ENCODE measurements around the gene UNC5A. TPM values are rescaled to one million over a fixed set of nuclear protein-coding genes. Genes with fewer than 3 reads are reported as not detected.

The UNC5A gene
- total RNA-seq, 1 donor from 2014 or later, result not detected

DNA sequence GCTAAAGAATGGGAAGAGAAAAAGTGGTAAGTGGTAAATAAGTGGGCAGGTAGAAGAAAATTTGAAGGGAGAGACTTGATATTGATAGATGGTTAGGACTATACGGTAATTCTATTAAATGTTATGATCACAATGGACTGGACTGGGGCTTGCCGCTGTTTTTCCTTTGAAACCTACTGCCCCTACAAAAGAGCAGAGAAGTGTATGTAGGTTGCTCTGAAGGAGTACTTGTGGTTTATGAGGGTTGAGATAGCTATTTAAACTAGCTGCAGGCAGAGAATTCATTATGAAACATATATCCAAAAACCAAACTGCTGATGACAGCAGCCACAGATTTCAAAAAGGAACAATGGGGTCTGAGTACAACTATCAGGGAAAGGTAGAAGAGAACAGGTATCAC, 105.5 kb downstream of the UNC5A start:
- TF ChIP-seq, protein P1, sequence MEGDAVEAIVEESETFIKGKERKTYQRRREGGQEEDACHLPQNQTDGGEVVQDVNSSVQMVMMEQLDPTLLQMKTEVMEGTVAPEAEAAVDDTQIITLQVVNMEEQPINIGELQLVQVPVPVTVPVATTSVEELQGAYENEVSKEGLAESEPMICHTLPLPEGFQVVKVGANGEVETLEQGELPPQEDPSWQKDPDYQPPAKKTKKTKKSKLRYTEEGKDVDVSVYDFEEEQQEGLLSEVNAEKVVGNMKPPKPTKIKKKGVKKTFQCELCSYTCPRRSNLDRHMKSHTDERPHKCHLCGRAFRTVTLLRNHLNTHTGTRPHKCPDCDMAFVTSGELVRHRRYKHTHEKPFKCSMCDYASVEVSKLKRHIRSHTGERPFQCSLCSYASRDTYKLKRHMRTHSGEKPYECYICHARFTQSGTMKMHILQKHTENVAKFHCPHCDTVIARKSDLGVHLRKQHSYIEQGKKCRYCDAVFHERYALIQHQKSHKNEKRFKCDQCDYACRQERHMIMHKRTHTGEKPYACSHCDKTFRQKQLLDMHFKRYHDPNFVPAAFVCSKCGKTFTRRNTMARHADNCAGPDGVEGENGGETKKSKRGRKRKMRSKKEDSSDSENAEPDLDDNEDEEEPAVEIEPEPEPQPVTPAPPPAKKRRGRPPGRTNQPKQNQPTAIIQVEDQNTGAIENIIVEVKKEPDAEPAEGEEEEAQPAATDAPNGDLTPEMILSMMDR (IDR thresholded peaks at IDR 0.05), result no peak
- Mint-ChIP-seq H3K36me3 (ENCODE audit: low read depth) (peaks cover 66% of the 10 kb centered on the region), H3K27me3 (no peaks in the 10 kb centered on the region), H3K4me1 (no peaks in the 10 kb centered on the region), H3K9me3 (no peaks in the 10 kb centered on the region), H3K4me3 (no peak overlapping the region), H3K27ac (no peak overlapping the region)
- DNase-seq, result no peak
- intact Hi-C loops (cut with micrococcal nuclease), result loop anchor here (5.0 kb wide), 1 partner anchor 434 kb away; no protein-coding TSS in a partner anchor
- ChIA-PET CTCF (no interaction called here), POLR2A (no interaction called here)
- no peak for ATAC-seq (ENCODE audit: low read depth)

DNA sequence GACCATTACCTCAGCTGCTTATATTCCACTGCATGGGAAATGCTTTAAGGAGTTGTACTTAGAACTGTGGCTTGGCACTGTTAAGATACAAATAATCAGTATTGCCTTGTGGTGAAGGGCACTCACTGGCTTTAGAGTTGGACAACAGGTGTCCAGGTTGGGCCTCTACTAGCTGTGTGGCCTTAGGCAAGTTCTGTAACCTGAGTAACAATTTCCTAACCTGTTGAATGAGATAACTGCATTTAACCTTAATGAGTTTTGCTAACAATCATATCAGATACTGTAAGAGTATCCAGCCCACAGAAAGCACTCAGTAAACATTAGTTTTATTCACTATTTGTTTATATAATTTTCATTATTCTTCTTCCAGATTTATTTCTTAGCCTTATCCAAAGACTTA, 106.0 kb downstream of the UNC5A start:
- ChIA-PET POLR2A (no interaction called here), CTCF (no interaction called here)
- intact Hi-C loops (cut with micrococcal nuclease), result loop anchor here (5.0 kb wide), 1 partner anchor 434 kb away; no protein-coding TSS in a partner anchor
- Mint-ChIP-seq H3K36me3 (ENCODE audit: low read depth) (peaks cover 67% of the 10 kb centered on the region), H3K9me3 (no peaks in the 10 kb centered on the region), H3K27me3 (no peaks in the 10 kb centered on the region), H3K4me3 (no peak overlapping the region), H3K4me1 (no peaks in the 10 kb centered on the region), H3K27ac (no peak overlapping the region)
- ATAC-seq (ENCODE audit: low read depth), result no peak
- TF ChIP-seq, protein P1 (IDR thresholded peaks at IDR 0.05), result no peak
- DNase-seq, result no peak

DNA sequence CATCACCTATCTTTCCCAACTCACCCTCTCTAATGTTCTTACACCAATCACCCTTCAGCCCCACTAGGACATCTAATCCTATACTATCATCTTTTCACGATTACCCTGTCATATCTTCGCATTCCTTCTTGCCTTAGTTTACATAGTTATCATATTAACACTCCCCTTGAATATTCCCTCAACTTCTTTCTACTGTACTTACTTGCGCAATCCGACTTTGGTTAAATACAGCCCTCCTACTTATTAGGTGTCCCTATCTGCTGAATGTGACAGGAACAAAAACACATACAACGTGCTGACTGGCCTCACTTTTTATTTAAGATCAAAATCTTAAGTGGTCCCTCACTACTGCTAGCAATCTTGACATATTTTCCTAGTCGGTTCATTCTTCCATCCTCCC, 108.3 kb downstream of the UNC5A start:
- ATAC-seq (ENCODE audit: low read depth) (no peak), DNase-seq (no peak)
- ChIA-PET CTCF (no interaction called here), POLR2A (no interaction called here)
- H3K27ac Mint-ChIP-seq, result no peak overlapping the region
- intact Hi-C loops (cut with micrococcal nuclease), result loop anchor here (5.0 kb wide), 1 partner anchor 436 kb away; no protein-coding TSS in a partner anchor
- H3K27me3 Mint-ChIP-seq, result no peaks in the 10 kb centered on the region
- TF ChIP-seq, protein P1 (IDR thresholded peaks at IDR 0.05), result no peak
- no peaks in the 10 kb centered on the region for H3K9me3 Mint-ChIP-seq
- H3K4me1 Mint-ChIP-seq, result no peaks in the 10 kb centered on the region
- no peak overlapping the region for H3K4me3 Mint-ChIP-seq
- H3K36me3 Mint-ChIP-seq (ENCODE audit: low read depth), result peaks cover 66% of the 10 kb centered on the region

DNA sequence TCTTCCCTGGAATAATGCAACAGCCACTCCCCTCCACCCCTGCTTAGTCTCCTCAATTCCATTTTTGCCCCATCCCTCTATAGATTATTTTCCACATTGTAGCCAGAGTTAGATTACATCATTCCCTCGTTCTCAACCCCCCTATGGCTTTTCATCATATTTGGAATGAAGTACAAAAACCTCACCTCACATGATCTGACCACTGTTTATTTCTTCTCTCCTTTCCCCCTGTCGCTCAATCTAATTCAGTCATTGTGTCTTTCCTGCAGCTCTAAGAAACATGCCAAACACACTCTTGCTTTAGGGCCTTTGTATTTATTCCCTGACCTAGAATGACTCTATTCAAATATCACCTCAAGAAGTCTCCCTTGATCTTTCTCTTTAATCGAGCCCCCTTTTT, 111.4 kb downstream of the UNC5A start:
- CTCF ChIA-PET, result no interaction called here
- H3K27ac Mint-ChIP-seq, result no peak overlapping the region
- H3K4me3 Mint-ChIP-seq, result no peak overlapping the region
- intact Hi-C loops (cut with micrococcal nuclease), result no loop called here
- no peaks in the 10 kb centered on the region for H3K9me3 Mint-ChIP-seq
- POLR2A ChIA-PET, result no interaction called here
- H3K27me3 Mint-ChIP-seq, result no peaks in the 10 kb centered on the region
- TF ChIP-seq, protein P1 (IDR thresholded peaks at IDR 0.05), result no peak
- H3K4me1 Mint-ChIP-seq, result no peaks in the 10 kb centered on the region
- no peak for DNase-seq
- peaks cover 64% of the 10 kb centered on the region for H3K36me3 Mint-ChIP-seq (ENCODE audit: low read depth)
- no peak for ATAC-seq (ENCODE audit: low read depth)

DNA sequence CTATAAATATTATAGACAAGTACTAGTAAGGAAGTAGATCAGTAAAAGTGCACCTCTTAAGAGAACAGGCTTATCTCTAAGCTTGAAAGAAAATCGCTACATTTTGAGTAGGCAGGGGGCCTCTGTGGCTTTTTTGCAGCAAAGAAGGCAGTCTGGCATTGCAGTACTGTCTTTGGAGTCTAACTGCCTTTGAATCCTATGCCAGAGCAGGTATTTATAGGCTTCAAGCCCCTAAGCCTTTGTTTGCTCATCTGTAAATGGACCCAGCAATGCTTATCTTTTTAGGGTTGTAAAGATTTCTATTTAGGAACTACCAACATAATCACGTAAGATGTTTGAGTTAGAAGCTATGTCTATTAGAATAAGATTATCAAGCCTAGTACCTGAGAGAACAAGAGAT, 112.5 kb downstream of the UNC5A start:
- no peak overlapping the region for H3K27ac Mint-ChIP-seq
- CTCF ChIA-PET, result no interaction called here

More for the DNA sequence above, 112.5 kb downstream of the UNC5A start:
- Mint-ChIP-seq H3K36me3 (ENCODE audit: low read depth) (peaks cover 61% of the 10 kb centered on the region), H3K4me1 (no peaks in the 10 kb centered on the region), H3K4me3 (no peak overlapping the region), H3K27me3 (no peaks in the 10 kb centered on the region), H3K9me3 (no peaks in the 10 kb centered on the region)
- TF ChIP-seq, protein P1 (IDR thresholded peaks at IDR 0.05), result no peak
- intact Hi-C loops (cut with micrococcal nuclease), result no loop called here
- no peak for ATAC-seq (ENCODE audit: low read depth)
- no peak for DNase-seq
- POLR2A ChIA-PET, result no interaction called here

Measured in activated B cell treated with CpG ODN at 0.5 μM for 24 hours (primary cell).